ENCODE data around the gene PAK6. TPM values are rescaled to one million over a fixed set of nuclear protein-coding genes. Genes with fewer than 3 reads are reported as not detected.

PAK6 gene
- total RNA-seq, 3 donors from 2014 or later, result 0.28 to 0.84 (median 0.76) TPM

- Mint-ChIP-seq H3K27me3 (ENCODE audit: low read depth) (no peaks in the 10 kb centered on the region), H3K4me1 (ENCODE audit: low read depth) (peaks cover 26% of the 10 kb centered on the region), H3K9me3 (no peaks in the 10 kb centered on the region), H3K4me3 (peak within 1 kb of the TSS; percentile 78), H3K36me3 (ENCODE audit: insufficient read depth) (no peaks in the 10 kb centered on the region)
- ATAC-seq (peak; percentile 89 to 94), DNase-seq (peak; percentile 90)
Measured at GRCh38 chr15:40323239-40323952, 84.5 kb downstream of the PAK6 start, which contains the start of gene INAFM2. Gene INAFM2 (plus strand): TSS chr15:40323692. CDS start chr15:40324056, 364 bp downstream.

- Mint-ChIP-seq H3K9me3 (no peaks in the 10 kb centered on the region), H3K27me3 (ENCODE audit: low read depth) (no peaks in the 10 kb centered on the region), H3K4me1 (ENCODE audit: low read depth) (peaks cover 26% of the 10 kb centered on the region), H3K4me3 (peak overlapping the region; percentile 78), H3K36me3 (ENCODE audit: insufficient read depth) (no peaks in the 10 kb centered on the region)
- DNase-seq (no peak), ATAC-seq (peak; percentile 3 to 8)
Measured at GRCh38 chr15:40323953-40324937, 85.4 kb downstream of the PAK6 start.

- ATAC-seq (no peak), DNase-seq (no peak)
- Mint-ChIP-seq H3K27me3 (ENCODE audit: low read depth) (no peaks in the 10 kb centered on the region), H3K4me3 (peak overlapping the region; percentile 78), H3K36me3 (ENCODE audit: insufficient read depth) (no peaks in the 10 kb centered on the region), H3K9me3 (no peaks in the 10 kb centered on the region), H3K4me1 (ENCODE audit: low read depth) (peaks cover 26% of the 10 kb centered on the region)
Measured at GRCh38 chr15:40325188-40325587, 86.3 kb downstream of the PAK6 start.

GRCh38 chr15:40325700-40326099, 86.8 kb downstream of the PAK6 start:
- DNase-seq (no peak), ATAC-seq (no peak)
- peaks cover 26% of the 10 kb centered on the region for H3K4me1 Mint-ChIP-seq (ENCODE audit: low read depth)
- H3K9me3 Mint-ChIP-seq, result no peaks in the 10 kb centered on the region
- H3K4me3 Mint-ChIP-seq, result no peak overlapping the region
- no peaks in the 10 kb centered on the region for H3K27me3 Mint-ChIP-seq (ENCODE audit: low read depth)
- no peaks in the 10 kb centered on the region for H3K36me3 Mint-ChIP-seq (ENCODE audit: insufficient read depth)

Other genes with a start within 250 kb of the PAK6 start
- 100 to 1,000 TPM; 186 to 222 (median 214) TPM for gene SRP14, start 199.9 kb upstream of the PAK6 start, total RNA-seq
- 1 to 10 TPM; 3.1 to 7.1 (median 6.6) TPM for gene BMF, start 130.2 kb upstream of the PAK6 start, total RNA-seq
- 10 to 100 TPM; 12.1 to 17.4 (median 15.6) TPM for gene BUB1B, start 78.0 kb upstream of the PAK6 start, total RNA-seq
- gene ANKRD63, start 44.0 kb downstream of the PAK6 start, total RNA-seq, result not detected
- gene PLCB2, start 68.9 kb downstream of the PAK6 start, total RNA-seq, result 10 to 100 TPM; 41.7 to 50.3 (median 48.6) TPM
- gene INAFM2, start 84.6 kb downstream of the PAK6 start, total RNA-seq, result 10 to 100 TPM; 11.4 to 13.3 (median 13.3) TPM
- under 1 TPM; 0.13 to 0.30 (median 0.25) TPM for gene CCDC9B, start 101.9 kb downstream of the PAK6 start, total RNA-seq
- under 1 TPM in 1 of 3 donors, not detected in 2; 0.54 TPM for gene PHGR1, start 112.0 kb downstream of the PAK6 start, total RNA-seq
- gene DISP2, start 119.2 kb downstream of the PAK6 start, total RNA-seq, result under 1 TPM; 0.03 to 0.26 (median 0.08) TPM
- 10 to 100 TPM; 22.6 to 37.0 (median 29.1) TPM for gene KNSTRN, start 143.7 kb downstream of the PAK6 start, total RNA-seq
- 10 to 100 TPM; 65.2 to 71.4 (median 68.7) TPM for gene IVD, start 166.7 kb downstream of the PAK6 start, total RNA-seq
- 10 to 100 TPM; 28.0 to 31.6 (median 31.5) TPM for gene BAHD1, start 201.9 kb downstream of the PAK6 start, total RNA-seq
- gene CHST14, start 231.9 kb downstream of the PAK6 start, total RNA-seq, result 1 to 10 TPM; 6.2 to 7.1 (median 7.0) TPM

All from activated T-cell treated with anti-CD3 and anti-CD28 coated beads, Interleukin-2, amount 50 U/mL, for 4 hours (primary cell).